ENCODE measurements around the gene SMAP2. TPM values are rescaled to one million over a fixed set of nuclear protein-coding genes. Genes with fewer than 3 reads are reported as not detected.
"Not testable (repeated sequence)": the region's sequence is repeated elsewhere in the genome, so short reads cannot be mapped to it uniquely, and the experiment has no call there.

SMAP2 gene
- total RNA-seq, 1 donor from 2014 or later = 15.1 TPM

DNA sequence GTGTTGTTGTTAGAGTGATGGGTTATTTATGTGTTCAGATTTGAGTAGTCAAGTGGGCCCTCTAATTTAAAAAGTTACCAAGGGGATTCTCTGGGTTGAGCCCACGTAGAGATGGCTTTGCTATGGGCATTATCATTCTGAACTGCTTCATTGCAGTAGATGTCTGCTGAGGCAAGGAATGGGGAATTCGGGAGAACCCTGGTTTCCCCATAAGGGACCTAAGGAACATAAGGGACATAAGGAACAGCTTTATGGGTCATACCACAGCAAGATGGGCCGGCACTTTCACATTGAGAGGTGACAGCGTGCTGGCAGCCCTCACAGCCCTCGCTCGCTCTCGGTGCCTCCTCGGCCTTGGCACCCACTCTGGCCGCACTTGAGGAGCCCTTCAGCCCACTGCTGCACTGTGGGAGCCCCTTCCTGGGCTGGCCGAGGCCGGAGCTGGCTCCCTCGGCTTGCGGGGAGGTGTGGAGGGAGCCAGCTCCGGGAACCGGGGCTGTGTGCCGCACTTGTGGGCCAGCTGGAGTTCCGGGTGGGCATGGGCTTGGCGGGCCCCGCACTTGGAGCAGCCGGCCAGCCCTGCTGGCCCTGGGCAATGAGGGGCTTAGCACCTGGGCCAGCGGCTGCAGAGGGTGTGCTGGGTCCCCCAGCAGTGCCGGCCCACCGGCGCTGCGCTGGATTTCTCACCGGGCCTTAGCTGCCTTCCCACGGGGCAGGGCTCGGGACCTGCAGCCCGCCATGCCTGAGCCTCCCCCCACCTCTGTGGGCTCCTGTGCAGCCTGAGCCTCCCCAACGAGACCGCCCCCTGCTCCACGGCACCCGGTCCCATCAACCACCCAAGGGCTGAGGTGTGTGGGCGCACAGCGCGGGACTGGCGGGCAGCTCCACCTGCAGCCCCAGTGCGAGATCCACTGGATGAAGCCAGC is 14.1 kb downstream of the SMAP2 start:
- DNase-seq; ATAC-seq; intact Hi-C loops (cut with micrococcal nuclease): not testable (repeated sequence)

DNA sequence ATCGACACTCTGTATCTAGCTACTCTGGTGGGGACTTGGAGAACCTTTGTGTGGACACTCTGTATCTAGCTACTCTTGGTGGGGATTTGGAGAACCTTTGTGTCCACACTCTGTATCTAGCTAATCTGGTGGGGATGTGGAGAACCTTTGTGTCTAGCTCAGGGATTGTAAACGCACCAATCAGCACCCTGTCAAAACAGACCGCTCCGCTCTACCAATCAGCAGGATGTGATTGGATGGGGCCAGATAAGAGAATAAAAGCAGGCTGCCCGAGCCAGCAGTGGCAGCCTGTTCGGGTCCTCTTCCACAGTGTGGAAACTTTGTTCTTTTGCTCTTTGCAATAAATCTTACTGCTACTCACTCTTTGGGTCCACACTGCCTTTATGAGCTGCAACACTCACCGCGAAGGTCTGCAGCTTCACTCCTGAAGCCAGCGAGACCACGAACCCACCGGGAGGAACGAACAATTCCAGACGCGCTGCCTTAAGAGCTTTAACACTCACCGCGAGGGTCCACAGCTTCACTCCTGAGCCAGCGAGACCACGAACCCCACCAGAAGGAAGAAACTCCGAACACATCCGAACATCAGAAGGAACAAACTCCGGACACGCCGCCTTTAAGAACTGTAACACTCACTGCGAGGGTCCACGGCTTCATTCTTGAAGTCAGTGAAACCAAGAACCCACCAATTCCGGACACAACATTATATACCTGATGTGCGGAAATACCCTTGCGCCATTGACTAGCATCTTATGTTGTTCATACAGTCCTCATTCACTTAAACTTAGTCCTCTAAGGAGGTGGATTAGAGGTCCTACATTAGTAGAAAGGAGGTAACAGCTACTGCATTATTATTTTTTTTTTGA is 15.2 kb downstream of the SMAP2 start:
- DNase-seq = not testable (repeated sequence)

DNA sequence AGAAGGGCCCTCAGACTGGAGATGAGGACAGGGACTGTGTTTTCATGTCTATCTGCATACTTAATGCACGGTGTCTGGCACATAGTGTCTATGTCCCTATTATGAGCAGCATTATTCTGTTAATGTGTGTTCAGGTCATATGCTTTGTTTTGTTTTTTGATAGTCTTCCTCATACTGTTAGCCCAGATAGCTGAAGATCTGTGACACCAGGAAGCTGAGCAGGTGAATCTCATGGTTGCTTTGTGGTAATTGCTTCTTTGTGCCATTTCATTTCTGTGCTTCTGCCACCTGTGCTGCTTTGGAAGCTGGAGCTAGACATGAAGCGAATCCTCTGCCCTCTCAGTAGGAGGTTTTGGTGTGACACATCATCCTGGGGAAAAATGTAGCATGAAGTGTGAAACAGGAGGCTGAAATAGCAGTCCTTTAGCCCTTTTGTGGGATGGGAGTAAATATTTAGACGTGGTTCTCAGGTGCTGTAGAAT is 15.8 kb downstream of the SMAP2 start:
- ATAC-seq (no peak), DNase-seq (no peak)
- intact Hi-C loops (cut with micrococcal nuclease) = no loop called here

More for the DNA sequence above, 15.2 kb downstream of the SMAP2 start:
- intact Hi-C loops (cut with micrococcal nuclease); ATAC-seq: not testable (repeated sequence)

DNA sequence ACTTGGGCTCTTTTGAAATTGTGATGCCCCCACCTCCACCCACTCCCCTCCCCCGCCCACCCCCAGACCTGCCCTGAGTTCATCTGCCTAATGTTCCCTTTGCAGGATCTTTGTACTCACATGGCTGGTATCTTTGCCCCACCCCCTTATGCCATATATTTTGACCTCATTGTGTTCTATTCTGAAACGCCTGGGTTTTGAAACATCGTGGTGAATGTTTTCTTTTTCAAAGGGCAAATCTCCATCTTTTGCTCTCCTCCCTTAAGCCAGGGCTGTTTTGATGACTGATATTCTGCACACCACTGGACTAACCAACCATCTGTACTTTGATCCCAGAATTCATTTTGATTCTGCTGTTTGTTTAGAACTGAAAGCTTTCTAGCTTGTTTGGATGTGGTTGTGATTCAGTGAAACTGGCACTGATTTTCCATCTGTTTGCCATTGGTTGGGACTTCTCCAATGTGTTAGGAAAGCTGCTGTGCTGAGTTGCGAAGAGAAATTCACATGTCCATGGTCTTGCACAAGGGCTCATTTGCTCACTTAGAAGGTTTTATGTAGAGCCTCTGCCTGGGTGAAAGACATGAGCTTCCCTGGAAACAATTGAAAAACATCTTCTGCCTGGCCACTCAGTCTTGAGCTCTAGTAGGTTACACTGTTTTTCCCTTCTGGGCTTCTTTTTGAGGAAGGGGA is 16.5 kb downstream of the SMAP2 start:
- intact Hi-C loops (cut with micrococcal nuclease) = loop anchor here (5.0 kb wide), 1 partner anchor 173 kb away; no protein-coding TSS in a partner anchor
- ATAC-seq (peak; percentile 51), DNase-seq (no peak)

DNA sequence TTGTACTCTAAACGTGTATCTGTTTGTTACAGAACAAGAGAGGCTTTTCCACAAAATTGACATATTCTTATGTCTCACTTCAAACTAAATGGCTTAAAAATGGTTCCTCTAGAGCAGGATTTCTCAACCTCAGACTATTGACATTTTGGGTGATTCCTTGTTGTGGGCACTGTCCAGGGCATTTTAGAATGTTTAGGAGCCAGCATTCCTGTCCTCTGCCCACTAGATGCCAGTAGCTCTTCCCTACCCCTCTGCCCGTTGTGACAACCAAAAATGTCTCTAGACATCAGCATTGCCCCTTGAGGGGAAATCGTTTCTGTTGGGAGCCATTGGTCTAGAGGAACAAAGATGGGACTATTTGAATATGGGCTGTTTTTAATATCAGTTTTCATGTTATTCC is 17.3 kb downstream of the SMAP2 start:
- intact Hi-C loops (cut with micrococcal nuclease) = loop anchor here (5.0 kb wide), 1 partner anchor 174 kb away; no protein-coding TSS in a partner anchor
- ATAC-seq = no peak

DNA sequence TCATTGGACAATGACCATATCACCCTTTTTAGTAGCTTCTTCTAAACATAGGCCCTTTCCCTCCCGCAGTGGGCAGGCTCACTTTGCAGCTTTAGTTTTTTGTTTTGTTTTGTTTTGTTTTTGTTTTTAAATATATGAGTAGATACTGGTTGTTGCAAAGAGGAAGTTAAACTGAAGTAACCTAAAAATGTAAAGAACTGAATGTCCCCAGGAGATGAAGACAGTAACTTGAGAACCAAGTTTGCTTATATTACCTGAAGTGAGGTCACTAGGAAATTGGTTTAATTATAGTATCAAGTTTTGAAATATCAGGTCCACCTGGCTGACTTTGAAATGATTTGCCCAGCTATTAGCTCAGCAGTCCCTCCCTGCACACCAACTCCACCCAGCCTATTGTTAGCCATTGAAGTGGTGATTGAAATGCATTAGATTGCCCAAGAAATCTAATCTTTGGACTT is 18.2 kb downstream of the SMAP2 start:
- intact Hi-C loops (cut with micrococcal nuclease) = loop anchor here (5.0 kb wide), 1 partner anchor 174 kb away; no protein-coding TSS in a partner anchor

More for the DNA sequence above, 17.3 kb downstream of the SMAP2 start:
- DNase-seq = no peak

DNA sequence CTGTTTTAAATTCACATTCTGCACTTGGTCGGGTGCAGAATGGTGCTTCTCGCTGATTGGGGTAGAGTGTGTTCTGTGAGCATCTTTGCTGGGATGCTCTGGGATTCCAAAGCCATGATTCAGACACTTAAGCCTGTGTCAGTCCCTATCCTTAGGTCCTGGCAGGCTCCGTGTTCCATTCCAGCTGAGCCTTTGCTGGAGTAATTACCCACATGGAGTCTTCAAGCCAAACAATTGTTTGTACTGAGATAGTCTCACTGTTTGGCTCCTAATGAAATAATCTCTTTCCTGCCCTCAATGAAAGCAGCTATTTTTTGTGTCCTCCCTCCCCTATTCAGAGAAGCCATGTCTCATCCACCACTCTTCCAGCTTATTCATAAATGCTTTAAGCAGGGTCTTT is 18.7 kb downstream of the SMAP2 start:
- intact Hi-C loops (cut with micrococcal nuclease) = loop anchor here (5.0 kb wide), 1 partner anchor 175 kb away; no protein-coding TSS in a partner anchor
- no peak for DNase-seq
- ATAC-seq = no peak

More for the DNA sequence above, 18.2 kb downstream of the SMAP2 start:
- ATAC-seq (no peak), DNase-seq (no peak)

DNA sequence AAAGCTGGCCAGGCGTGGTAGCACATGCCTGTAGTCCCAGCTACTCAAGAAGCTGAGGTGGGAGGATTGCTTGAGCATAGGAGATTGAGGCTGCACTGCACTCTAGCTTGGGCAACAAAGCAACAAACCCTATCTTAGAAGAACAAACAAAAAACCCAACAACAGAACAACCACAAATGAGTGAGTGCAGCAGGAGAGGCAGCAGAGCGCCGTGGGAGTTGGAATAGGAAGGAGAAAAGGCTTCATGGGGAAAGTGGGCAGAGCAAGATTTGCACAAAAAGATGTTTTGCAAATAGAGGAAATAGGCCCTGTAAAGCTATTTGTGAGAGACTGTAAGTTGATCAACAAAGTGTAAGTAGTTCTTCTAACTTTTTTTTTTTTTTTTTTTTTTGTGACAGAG is 19.6 kb downstream of the SMAP2 start:
- DNase-seq (no peak), ATAC-seq (peak; percentile 18)
- intact Hi-C loops (cut with micrococcal nuclease) = loop anchor here (5.0 kb wide), 1 partner anchor 176 kb away; no protein-coding TSS in a partner anchor

DNA sequence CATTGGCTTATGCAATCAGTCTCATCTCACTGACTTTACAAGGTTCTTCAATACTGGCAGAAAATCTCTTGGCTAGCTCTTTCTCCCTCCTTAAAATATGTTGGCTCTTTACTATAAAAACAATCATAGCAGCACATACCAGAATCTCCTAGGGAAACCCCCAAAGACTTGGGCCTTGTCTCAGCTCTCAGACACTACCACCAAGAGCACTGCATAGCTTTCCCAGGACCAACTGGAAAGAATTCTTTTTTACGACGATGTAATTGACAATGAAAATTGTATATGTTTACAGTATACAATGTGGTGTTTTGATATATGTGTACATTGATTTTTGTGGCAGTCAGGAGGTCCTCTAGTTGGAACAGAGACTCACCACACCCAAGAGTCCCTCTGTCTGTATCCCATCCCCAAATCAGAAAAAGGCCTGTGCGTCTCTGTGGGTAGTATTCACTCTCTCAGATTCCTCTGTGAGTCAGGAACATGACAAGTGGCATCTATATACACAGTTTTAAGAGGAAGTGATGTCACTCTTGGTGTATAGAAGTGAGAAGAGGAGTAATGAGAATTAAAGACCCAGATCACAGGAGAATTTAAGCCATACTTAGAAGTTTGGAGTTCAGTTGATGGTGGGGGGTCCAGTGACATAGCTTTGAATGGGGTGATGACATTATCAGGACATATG is 21.1 kb downstream of the SMAP2 start:
- DNase-seq = no peak
- ATAC-seq = no peak
- intact Hi-C loops (cut with micrococcal nuclease) = loop anchor here (5.0 kb wide), 1 partner anchor 177 kb away; no protein-coding TSS in a partner anchor

DNA sequence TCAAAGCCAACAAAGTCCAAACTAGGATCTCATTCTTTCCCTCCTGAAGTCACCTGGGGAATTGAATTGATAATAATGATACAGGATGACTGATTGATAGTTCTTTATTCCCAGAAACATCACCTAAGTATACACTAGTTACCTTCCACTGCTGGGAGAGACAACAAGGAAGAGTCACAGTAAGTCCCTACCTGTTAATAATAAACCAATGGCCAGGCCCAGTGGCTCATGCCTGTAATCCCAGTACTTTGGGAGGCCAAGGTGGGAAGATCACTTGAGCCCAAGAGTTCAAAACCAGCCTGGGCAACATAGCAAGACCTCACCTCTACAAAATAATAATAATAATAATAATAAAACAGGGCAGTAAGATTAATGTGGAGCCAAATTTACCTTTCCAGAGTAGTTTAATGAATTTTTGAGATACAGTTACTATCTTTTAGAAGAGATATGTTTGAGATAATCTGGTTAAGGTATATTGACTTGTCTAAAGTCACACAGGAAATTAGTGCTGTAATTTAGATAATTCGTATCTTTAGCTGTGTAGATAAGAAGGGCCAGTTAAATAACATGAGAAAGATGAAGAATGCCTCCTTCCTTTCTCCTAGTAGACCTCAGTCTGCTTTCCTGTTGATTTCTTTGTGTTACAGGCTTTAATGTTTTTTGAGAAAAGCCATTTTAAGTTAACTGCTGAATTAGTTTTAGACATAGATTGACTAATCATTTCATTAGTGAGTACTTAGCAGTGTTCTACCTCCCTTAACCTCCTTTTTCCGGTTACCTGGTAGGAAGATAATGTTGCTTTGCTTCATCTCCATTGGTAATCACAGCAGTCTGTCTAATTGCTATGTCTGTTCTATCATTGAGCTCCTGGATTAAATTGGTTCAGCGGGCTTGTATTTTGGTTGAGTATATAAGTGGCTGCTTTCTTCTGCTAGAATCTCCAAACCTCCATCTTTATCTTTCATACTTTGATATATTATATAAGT is 22.0 kb downstream of the SMAP2 start:
- no peak for DNase-seq
- ATAC-seq = no peak
- intact Hi-C loops (cut with micrococcal nuclease) = no loop called here

DNA sequence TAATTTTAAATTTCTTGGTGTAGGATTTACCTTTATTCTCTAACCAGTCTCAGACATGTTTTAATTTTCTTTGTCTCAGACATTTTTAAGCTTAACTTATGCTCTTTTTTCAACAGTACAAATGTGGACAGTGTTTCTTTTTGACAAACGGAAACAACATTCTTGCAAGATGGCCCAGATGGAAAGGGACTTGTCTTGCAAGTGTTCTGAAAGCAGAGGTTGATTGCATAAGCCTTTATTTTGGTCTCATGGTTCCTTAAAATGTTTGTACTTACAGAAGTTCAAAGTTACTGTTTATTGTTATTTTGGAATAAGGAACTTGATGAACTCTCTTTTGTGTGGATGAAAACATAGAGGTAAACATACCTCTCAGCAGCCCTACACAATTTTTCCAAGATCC is 22.9 kb downstream of the SMAP2 start:
- intact Hi-C loops (cut with micrococcal nuclease) = no loop called here
- DNase-seq (no peak), ATAC-seq (peak; percentile 49)

DNA sequence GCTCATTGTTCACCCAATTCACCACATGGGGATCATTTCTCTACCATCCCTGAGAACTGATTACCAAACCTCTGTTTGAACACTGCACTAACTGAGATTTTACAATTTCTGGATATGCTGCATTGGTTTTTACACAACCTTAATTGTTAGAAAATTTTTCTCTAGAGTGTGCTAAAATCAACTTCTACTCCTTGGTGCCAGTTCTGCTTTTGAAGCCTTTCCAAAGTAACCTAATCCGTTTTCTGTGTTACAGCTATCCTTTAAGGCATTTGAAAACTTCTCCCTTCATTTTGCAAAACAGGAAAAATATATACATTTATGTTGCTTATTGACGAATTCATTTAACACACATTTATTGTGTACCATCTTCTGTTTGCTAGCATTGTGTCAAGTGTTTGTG is 23.7 kb downstream of the SMAP2 start:
- no peak for DNase-seq

DNA sequence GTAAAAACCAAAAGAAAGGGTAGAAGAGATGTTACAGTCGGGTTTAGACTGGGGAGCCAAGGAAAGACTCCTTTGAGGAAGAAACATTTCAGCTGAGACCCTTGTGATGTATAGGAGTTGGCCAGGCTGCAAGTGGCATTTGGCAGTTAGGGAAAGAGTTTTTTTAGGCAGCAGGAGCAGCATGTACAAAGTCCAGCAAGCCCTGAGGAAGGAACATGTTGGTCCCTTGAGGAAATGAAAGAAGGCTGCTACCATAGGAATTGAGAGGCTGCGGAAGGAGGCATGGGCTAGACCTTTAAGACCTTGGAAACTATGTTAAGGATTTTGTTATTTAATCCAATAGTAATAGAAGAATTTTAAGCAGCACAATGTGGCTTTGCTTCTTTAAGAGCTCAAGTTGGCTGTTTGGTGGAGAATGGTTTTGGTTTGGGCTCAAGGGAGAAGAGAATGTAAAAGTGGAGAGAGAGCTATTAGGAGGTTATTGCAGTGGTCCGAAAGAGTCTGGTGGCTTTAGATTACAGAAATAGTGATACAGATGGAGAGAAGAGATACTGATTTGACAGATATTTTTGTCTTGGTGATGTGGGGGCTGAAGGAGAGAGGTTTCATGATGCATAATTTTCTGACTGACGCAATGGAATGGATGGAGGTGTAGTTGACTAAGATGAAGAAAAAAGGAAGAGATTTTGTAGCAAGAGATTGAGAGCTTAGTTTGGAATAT is 26.6 kb downstream of the SMAP2 start:
- DNase-seq = no peak
- peak; percentile 50 for ATAC-seq
- intact Hi-C loops (cut with micrococcal nuclease) = loop anchor here (10.0 kb wide), 2 partner anchors 55 to 255 kb away; no protein-coding TSS in a partner anchor

More for the DNA sequence above, 23.7 kb downstream of the SMAP2 start:
- intact Hi-C loops (cut with micrococcal nuclease) = no loop called here
- no peak for ATAC-seq

DNA sequence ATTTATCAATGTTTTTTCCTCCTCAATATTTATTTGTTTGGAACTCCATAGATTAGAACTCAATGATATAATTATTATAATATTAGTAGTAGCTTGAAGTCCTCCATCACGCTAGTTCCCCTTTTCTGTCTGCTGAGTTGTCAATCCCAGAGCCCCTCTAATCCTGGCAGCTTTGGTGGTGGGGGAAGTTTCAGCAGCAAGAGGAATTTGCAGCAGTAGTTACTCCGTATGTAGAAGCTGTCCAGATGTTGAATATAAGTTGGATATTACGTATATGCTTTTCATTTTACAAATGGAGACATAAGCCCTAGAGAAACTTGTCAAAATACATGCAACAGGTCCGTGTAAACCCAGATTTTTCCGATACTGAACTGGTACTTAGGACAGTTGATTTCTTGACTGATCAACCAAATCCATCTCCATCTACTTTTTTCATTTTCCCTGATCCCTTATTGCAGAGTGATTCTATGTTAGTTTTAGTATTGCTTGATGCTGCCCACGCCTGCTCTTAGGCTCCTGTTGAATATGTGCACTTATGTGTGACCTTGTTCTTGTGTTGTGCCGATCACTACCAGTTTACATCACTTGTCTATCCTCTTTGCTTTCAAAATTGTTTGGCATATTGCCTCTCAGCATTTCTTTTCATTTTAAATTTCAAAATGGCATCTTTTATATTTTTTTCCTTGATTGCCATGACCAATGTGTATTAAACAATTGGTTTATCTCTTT is 28.1 kb downstream of the SMAP2 start:
- DNase-seq (no peak), ATAC-seq (peak; percentile 29)
- intact Hi-C loops (cut with micrococcal nuclease) = loop anchor here (10.0 kb wide), 2 partner anchors 57 to 257 kb away; no protein-coding TSS in a partner anchor

DNA sequence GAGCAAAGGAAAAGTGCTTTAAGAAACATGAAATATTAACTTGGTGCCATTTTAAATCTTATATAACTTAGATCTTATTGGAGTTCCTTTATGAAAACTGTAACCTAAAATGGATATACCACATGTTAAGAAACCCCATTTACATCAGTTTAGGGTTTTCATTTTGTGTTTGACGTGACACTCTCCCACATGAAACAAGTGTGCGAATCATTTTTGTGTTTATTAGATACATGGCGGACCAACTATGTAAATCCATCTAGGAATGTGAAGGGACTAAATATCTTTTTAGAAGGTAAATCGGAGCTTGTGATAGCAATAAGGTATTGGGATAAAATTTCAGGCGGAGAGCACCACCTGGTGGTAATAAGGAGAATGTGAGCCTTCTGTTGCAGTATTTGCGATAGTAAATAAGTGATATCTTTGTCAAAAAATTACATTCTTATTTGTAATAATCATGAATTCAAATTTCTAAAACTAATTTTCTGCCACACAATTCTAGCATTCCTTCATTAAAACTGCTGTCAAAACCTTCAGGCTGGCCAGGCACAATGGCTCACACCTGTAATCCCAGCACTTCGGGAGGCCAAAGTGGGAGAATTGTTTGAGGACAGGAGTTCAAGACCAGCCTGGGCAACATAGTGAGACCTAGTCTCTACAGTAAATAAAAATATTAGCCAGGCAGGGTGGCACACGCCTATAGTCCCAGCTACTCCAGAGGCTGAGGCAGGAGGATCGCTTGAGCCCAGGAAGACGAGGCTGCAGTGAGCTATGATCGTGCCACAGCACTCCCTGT is 31.3 kb downstream of the SMAP2 start:
- no peak for DNase-seq

More for the DNA sequence above, 31.3 kb downstream of the SMAP2 start:
- intact Hi-C loops (cut with micrococcal nuclease) = loop anchor here (10.0 kb wide), 2 partner anchors 60 to 260 kb away; no protein-coding TSS in a partner anchor
- ATAC-seq = peak; percentile 62
